COLO668 (cell line): ENCODE results near the gene SLC25A12.
"Not testable (repeated sequence)": the region's sequence is repeated elsewhere in the genome, so short reads cannot be mapped to it uniquely, and the experiment has no call there.

Experiments used
- DNase-seq: peaks from one replicate; lab custom pipeline; 2025; ENCODE audit not compliant: unreplicated experiment; lab: John Stamatoyannopoulos, UW

The SLC25A12 gene

GRCh38 chr2:171792157-171792556 is 101.9 kb downstream of the SLC25A12 start:
- DNase-seq: no peak

GRCh38 chr2:171791361-171791760 is 102.7 kb downstream of the SLC25A12 start:
- no peak for DNase-seq

GRCh38 chr2:171789956-171790355 is 104.1 kb downstream of the SLC25A12 start:
- DNase-seq: no peak

GRCh38 chr2:171788316-171788993 is 105.6 kb downstream of the SLC25A12 start:
- no peak for DNase-seq

- DNase-seq: no peak
These were observed 106.5 kb downstream of the SLC25A12 start for GRCh38 chr2:171787333-171788072.

GRCh38 chr2:171785450-171785849 is 108.6 kb downstream of the SLC25A12 start:
- DNase-seq: no peak

GRCh38 chr2:171778515-171778914 is 115.5 kb downstream of the SLC25A12 start:
- DNase-seq: no peak

GRCh38 chr2:171774581-171774980 is 119.5 kb downstream of the SLC25A12 start:
- not testable (repeated sequence) for DNase-seq

GRCh38 chr2:171772373-171772772 is 121.7 kb downstream of the SLC25A12 start:
- DNase-seq: no peak

- DNase-seq: no peak
These were observed 122.6 kb downstream of the SLC25A12 start for GRCh38 chr2:171771463-171771862.

GRCh38 chr2:171763602-171764001 is 130.4 kb downstream of the SLC25A12 start:
- no peak for DNase-seq

GRCh38 chr2:171762879-171763573 is 131.0 kb downstream of the SLC25A12 start:
- peak; percentile 11 for DNase-seq

GRCh38 chr2:171761176-171761575 is 132.9 kb downstream of the SLC25A12 start:
- DNase-seq: not testable (repeated sequence)

GRCh38 chr2:171758762-171759161 is 135.3 kb downstream of the SLC25A12 start:
- not testable (repeated sequence) for DNase-seq

GRCh38 chr2:171754254-171754939 is 139.6 kb downstream of the SLC25A12 start:
- no peak for DNase-seq

- DNase-seq: no peak
These were observed 146.7 kb downstream of the SLC25A12 start for GRCh38 chr2:171747371-171747770.

- DNase-seq: no peak
These were observed 148.2 kb downstream of the SLC25A12 start for GRCh38 chr2:171745806-171746205.

GRCh38 chr2:171745141-171745540 is 148.9 kb downstream of the SLC25A12 start:
- no peak for DNase-seq

- DNase-seq: no peak
These were observed 151.3 kb downstream of the SLC25A12 start for GRCh38 chr2:171742760-171743159.

- no peak for DNase-seq
These were observed 152.9 kb downstream of the SLC25A12 start for GRCh38 chr2:171741189-171741588.

- DNase-seq: no peak
These were observed 157.9 kb downstream of the SLC25A12 start for GRCh38 chr2:171735991-171736710.
